Endothelial cell of umbilical vein (primary cell): Measurements from ENCODE around the gene KIAA1614. TPM values are rescaled to one million over a fixed set of nuclear protein-coding genes. Genes with fewer than 3 reads are reported as not detected.

ENCODE experiments used
- BruUV-seq: library from RNA; stranded (reverse); fragments of 400-500 nt; replicated peaks from 2 replicates; lab custom pipeline; 2021; lab: Mats Ljungman, UMichigan
- CTCF ChIA-PET: fragments of 300-600, 350-600 bp; sonication (Branson Sonifier 250); formaldehyde crosslinking; loops from one replicate; lab custom pipeline; 2021; ENCODE audit warnings: antibody characterized with exemption, inconsistent platforms; lab: Charles Lee
- POLR2A ChIA-PET: fragments of 300-600, 350-600 bp; sonication (Branson Sonifier 250); formaldehyde crosslinking; loops from one replicate; lab custom pipeline; 2021; ENCODE audit warnings: antibody characterized with exemption, inconsistent platforms; lab: Charles Lee
- DNase-seq: peaks from one replicate; pipeline ENCODE4 v3.0.0-alpha.2; 2011; ENCODE audit warnings: low read depth, low spot score
- FAIRE-seq: peaks from 2 replicates; lab custom pipeline; 2011; peaks lifted over from hg19 to GRCh38; lab: Jason Lieb, UNC
- H2AFZ ChIP-seq: 2 replicates; pipeline ENCODE4 v1.6.0; 2012; ENCODE audit warnings: low read depth, low read length, control low read depth, inconsistent platforms
- H3K27ac ChIP-seq: 2 replicates; pipeline ENCODE4 v1.5.1; 2011; ENCODE audit warnings: low read depth, mild to moderate bottlenecking, control low read depth, low read length, moderate library complexity; ENCODE audit not compliant: insufficient read depth
- H3K27me3 ChIP-seq, 2 experiments: 2 replicates each; pipeline versions ENCODE4 v1.6.0 to v1.6.1; 2011; ENCODE audit warnings: low read length in 2 of 2, mixed read lengths in 1 of 2; ENCODE audit not compliant: control insufficient read depth in 2 of 2, insufficient read depth in 2 of 2
- H3K36me3 ChIP-seq, 2 experiments: 2 replicates in 1 of 2; 3 replicates in 1 of 2; pipeline ENCODE4 v1.5.1; 2011; ENCODE audit warnings: low read length in 2 of 2, mild to moderate bottlenecking in 1 of 2, moderate library complexity in 1 of 2; ENCODE audit not compliant: control insufficient read depth in 2 of 2, insufficient read depth in 2 of 2; ENCODE audit errors: extremely low read depth in 1 of 2
- H3K4me1 ChIP-seq: 3 replicates; pipeline ENCODE4 v1.5.1; 2011; ENCODE audit warnings: mild to moderate bottlenecking, low read length; ENCODE audit not compliant: control insufficient read depth, insufficient read depth; ENCODE audit errors: extremely low read depth
- H3K4me2 ChIP-seq: 2 replicates; pipeline ENCODE4 v1.6.1; 2011; ENCODE audit warnings: low read length, control low read depth, mixed read lengths; ENCODE audit not compliant: insufficient read depth
- H3K4me3 ChIP-seq, 3 experiments: fragments of 200-600 bp in 1 of 3; sonication (generic), shearing (Covaris generic) in 1 of 3; replicated peaks in 1 of 3; 2 replicates each; pipeline ENCODE4 v1.5.1; 2011 to 2016; ENCODE audit warnings: control low read depth in 3 of 3, low read length in 3 of 3, mild to moderate bottlenecking in 2 of 3, inconsistent platforms in 1 of 3, low read depth in 1 of 3, moderate library complexity in 1 of 3; ENCODE audit not compliant: insufficient read depth in 1 of 3
- H3K79me2 ChIP-seq: 2 replicates; pipeline ENCODE4 v1.6.0; 2012; ENCODE audit warnings: low read length, inconsistent platforms; ENCODE audit not compliant: control insufficient read depth, insufficient read depth
- H3K9ac ChIP-seq: replicated peaks from 2 replicates; pipeline ENCODE3; 2011; ENCODE audit warnings: low read length, control low read depth; ENCODE audit not compliant: insufficient read depth; ENCODE audit errors: extremely low read depth
- H3K9me1 ChIP-seq: replicated peaks from 3 replicates; pipeline ENCODE4 v1.6.0; 2011; ENCODE audit warnings: mild to moderate bottlenecking, low read length; ENCODE audit not compliant: control insufficient read depth, insufficient read depth; ENCODE audit errors: extremely low read depth
- H3K9me3 ChIP-seq: replicated peaks from 2 replicates; pipeline ENCODE4 v1.5.1; 2012; ENCODE audit warnings: low read length, inconsistent platforms; ENCODE audit not compliant: control insufficient read depth, insufficient read depth
- H4K20me1 ChIP-seq: replicated peaks from 2 replicates; pipeline ENCODE3; 2011; ENCODE audit warnings: mild to moderate bottlenecking, low read length; ENCODE audit not compliant: control insufficient read depth, insufficient read depth; ENCODE audit errors: extremely low read depth
- EZH2 ChIP-seq: IDR thresholded peaks from 2 replicates; pipeline ENCODE4 v1.6.1; 2012; ENCODE audit warnings: borderline replicate concordance, low read depth, mild to moderate bottlenecking, moderate library complexity, low read length, inconsistent platforms; ENCODE audit not compliant: severe bottlenecking
- FOS ChIP-seq: IDR thresholded peaks from 2 replicates; pipeline ENCODE4 v1.6.1; 2011; ENCODE audit warnings: mild to moderate bottlenecking, low read length, moderate library complexity, borderline replicate concordance; ENCODE audit not compliant: insufficient read depth
- GATA2 ChIP-seq: IDR thresholded peaks from 2 replicates; pipeline ENCODE4 v1.7.0; 2011; ENCODE audit warnings: low read depth, mild to moderate bottlenecking, moderate library complexity, mixed read lengths, low read length; ENCODE audit not compliant: insufficient read length, insufficient read depth
- JUN ChIP-seq: IDR thresholded peaks from 2 replicates; pipeline ENCODE4 v1.6.1; 2011; ENCODE audit warnings: borderline replicate concordance, low read depth; ENCODE audit not compliant: insufficient read length, insufficient read depth
- MYC ChIP-seq: IDR thresholded peaks from one replicate; pipeline ENCODE4 v1.6.1; 2011; ENCODE audit warnings: mild to moderate bottlenecking, low read depth, low read length
- POLR2A ChIP-seq: IDR thresholded peaks from 2 replicates; pipeline ENCODE4 v1.6.1; 2012; ENCODE audit warnings: low read depth, mild to moderate bottlenecking, control low read depth, low read length
- POLR2AphosphoS5 ChIP-seq: IDR thresholded peaks from 2 replicates; pipeline ENCODE4 v1.6.1; 2012; ENCODE audit warnings: low read depth, mild to moderate bottlenecking, control low read depth, low read length, moderate library complexity; ENCODE audit not compliant: insufficient read depth
- dilution Hi-C: fragments of 300-500 bp; cut with MboI; formaldehyde crosslinking; loops from one replicate; pipeline ENCODE4 v1.15.0; 2019; ENCODE audit warnings: low sequenced_read_pairs; ENCODE audit not compliant: extremely low pct_ligation_motif_present
- intact Hi-C: fragments of 100-400 bp; cut with micrococcal nuclease; formaldehyde crosslinking; loops from one replicate; pipeline ENCODE4 v1.10.0; 2022
- polyA plus RNA-seq, 4 experiments: library from polyadenylated mRNA; depleted of rRNA in 3 of 4; stranded (reverse) in 3 of 4; unstranded in 1 of 4; fragments of >200 nt; gene quantifications; 2 replicates each; pipeline versions ENCODE4 v1.2.1 to v1.2.3, GENCODE V29; 2011 to 2012; ENCODE audit warnings: missing spikeins in 1 of 4
- total RNA-seq: library from RNA; stranded (reverse); gene quantifications from 2 replicates; pipeline ENCODE4 v1.2.3, GENCODE V29; 2021
- TF ChIP-seq, protein P1 (sequence below): IDR thresholded peaks from 2 replicates; pipeline ENCODE4 v1.6.1; 2011; ENCODE audit not compliant: insufficient read depth, insufficient read length
- TF ChIP-seq, protein P2 (sequence below), 2 donors: IDR thresholded peaks; 1 replicate in 1 of 2; 2 replicates in 1 of 2; pipeline ENCODE4 v1.5.1; 2011; ENCODE audit warnings: low read length in 2 of 2, mild to moderate bottlenecking in 2 of 2, moderate library complexity in 2 of 2, control low read depth in 1 of 2, inconsistent platforms in 1 of 2, low read depth in 1 of 2; ENCODE audit not compliant: insufficient read depth in 1 of 2; ENCODE audit errors: extremely low read depth in 1 of 2

KIAA1614 gene
- total and polyA plus RNA-seq, 2 donors (not counting 3 experiments of a cell fraction or from before 2014, with no cell fraction given) = 1.0 to 2.0 TPM

DNA sequence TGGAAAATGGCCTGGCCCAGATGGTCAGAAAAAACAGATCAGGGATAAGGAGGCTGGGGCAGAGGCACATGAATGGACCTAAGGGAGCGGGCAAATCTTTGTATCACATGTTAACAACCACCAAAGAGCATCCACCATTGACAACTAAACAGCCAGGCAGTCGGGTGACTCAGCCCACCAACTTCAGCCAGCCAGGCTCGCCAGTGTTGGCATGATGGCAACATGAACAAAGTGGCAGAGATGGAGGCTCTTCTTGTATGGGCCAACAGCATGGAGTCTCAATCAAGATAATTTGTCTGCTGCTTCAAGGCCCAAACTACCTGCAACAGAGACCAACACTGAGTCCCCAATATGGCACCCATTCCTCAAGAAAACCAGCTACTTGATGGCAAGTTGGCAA, 16.5 kb upstream of the KIAA1614 start:
- Histone ChIP-seq H3K4me3 (no peak overlapping the region), H3K27me3 (no peaks in the 10 kb centered on the region), H3K9ac (no peak overlapping the region), H3K4me2 (no peak overlapping the region), H3K36me3 (no peaks in the 10 kb centered on the region), H3K79me2 (no peaks in the 10 kb centered on the region), H3K9me3 (no peaks in the 10 kb centered on the region), H3K9me1 (no peaks in the 10 kb centered on the region), H3K27ac (no peak overlapping the region), H4K20me1 (no peaks in the 10 kb centered on the region), H2AFZ (no peak overlapping the region), H3K4me1 (peaks cover 2% of the 10 kb centered on the region)
- dilution Hi-C loops = no loop called here
- TF ChIP-seq POLR2AphosphoS5 = no peak
- no peak for TF ChIP-seq MYC
- intact Hi-C loops = loop anchor here (10.0 kb wide), 1 partner anchor 529 kb away; no protein-coding TSS in a partner anchor
- no TSS peak for BruUV-seq
- FAIRE-seq (no peak), DNase-seq (no peak)
- POLR2A ChIA-PET = no interaction called here
- CTCF ChIA-PET = interaction anchor here (2.8 kb wide), 1 partner anchor 14 kb away, joined by 13 read pairs; no protein-coding TSS in a partner anchor

DNA sequence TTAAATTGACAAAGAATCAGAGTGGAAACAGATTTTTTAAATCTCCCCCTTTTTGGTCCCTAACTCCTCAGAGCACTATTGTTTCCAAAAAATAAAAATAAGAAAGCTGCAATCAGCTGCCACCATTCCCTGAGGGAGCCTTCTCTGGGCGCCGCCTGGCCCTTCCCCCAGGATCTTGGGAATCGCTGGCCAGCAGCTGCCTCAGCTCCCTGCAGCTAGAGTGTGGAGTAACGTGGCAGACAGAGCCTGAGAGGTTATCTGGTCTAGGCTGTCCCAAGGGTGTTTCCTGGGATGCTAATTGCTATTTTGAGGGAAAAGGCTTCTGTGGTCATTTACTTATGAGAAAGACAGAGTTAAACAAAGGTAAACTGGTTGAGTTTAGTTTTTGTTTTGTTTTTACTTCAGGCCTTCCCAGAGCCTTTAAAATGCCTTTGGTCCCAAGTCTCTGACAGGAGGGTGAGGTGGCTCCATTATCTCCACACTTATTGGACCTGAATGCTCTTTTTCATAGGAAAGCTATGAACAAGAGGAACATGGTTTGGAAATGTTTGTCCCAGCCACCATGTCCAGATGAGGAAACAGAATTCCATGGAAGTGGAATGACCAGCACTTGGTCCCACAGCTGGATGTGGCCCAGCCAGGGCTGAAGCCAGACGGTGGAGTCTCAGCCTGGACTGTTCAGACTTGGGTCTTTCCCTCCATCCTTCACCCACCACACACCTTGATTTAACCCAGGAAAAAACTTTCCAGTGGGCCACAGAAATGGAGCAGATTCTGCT, 14.1 kb upstream of the KIAA1614 start:
- no peak overlapping the region for H3K4me3 ChIP-seq
- FAIRE-seq (no peak), DNase-seq (no peak)
- POLR2A ChIA-PET = no interaction called here
- no TSS peak for BruUV-seq
- no peaks in the 10 kb centered on the region for H3K9me3 ChIP-seq
- no peaks in the 10 kb centered on the region for H4K20me1 ChIP-seq
- TF ChIP-seq, protein P1, sequence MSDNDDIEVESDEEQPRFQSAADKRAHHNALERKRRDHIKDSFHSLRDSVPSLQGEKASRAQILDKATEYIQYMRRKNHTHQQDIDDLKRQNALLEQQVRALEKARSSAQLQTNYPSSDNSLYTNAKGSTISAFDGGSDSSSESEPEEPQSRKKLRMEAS = no peak
- TF ChIP-seq JUN = no peak
- no peak for TF ChIP-seq POLR2AphosphoS5
- TF ChIP-seq FOS = no peak
- no peak for TF ChIP-seq MYC
- TF ChIP-seq EZH2 = no peak
- no peak for TF ChIP-seq POLR2A
- TF ChIP-seq, protein P2, sequence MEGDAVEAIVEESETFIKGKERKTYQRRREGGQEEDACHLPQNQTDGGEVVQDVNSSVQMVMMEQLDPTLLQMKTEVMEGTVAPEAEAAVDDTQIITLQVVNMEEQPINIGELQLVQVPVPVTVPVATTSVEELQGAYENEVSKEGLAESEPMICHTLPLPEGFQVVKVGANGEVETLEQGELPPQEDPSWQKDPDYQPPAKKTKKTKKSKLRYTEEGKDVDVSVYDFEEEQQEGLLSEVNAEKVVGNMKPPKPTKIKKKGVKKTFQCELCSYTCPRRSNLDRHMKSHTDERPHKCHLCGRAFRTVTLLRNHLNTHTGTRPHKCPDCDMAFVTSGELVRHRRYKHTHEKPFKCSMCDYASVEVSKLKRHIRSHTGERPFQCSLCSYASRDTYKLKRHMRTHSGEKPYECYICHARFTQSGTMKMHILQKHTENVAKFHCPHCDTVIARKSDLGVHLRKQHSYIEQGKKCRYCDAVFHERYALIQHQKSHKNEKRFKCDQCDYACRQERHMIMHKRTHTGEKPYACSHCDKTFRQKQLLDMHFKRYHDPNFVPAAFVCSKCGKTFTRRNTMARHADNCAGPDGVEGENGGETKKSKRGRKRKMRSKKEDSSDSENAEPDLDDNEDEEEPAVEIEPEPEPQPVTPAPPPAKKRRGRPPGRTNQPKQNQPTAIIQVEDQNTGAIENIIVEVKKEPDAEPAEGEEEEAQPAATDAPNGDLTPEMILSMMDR (IDR thresholded peaks at IDR 0.05; ENCODE audit: extremely low read depth in 1 of 2, insufficient read depth in 1 of 2, low read depth in 1 of 2, low read length in 2 of 2) = no peak
- no peak for TF ChIP-seq GATA2
- no peak overlapping the region for H3K27ac ChIP-seq
- H2AFZ ChIP-seq = no peak overlapping the region
- CTCF ChIA-PET = interaction anchor here (2.5 kb wide), 1 partner anchor 17 kb away, joined by 9 read pairs; no protein-coding TSS in a partner anchor
- H3K4me2 ChIP-seq = no peak overlapping the region
- intact Hi-C loops = loop anchor here (10.0 kb wide), 1 partner anchor 526 kb away; no protein-coding TSS in a partner anchor
- no peaks in the 10 kb centered on the region for H3K4me1 ChIP-seq
- H3K9me1 ChIP-seq = no peaks in the 10 kb centered on the region
- dilution Hi-C loops = no loop called here
- H3K27me3 ChIP-seq = no peaks in the 10 kb centered on the region
- H3K9ac ChIP-seq = no peak overlapping the region
- no peaks in the 10 kb centered on the region for H3K79me2 ChIP-seq
- H3K36me3 ChIP-seq = no peaks in the 10 kb centered on the region
